Cardiac muscle cell (in vitro differentiated cells and primary cell): ENCODE measurements around the gene PPP2R3B. TPM values are rescaled to one million over a fixed set of nuclear protein-coding genes. Genes with fewer than 3 reads are reported as not detected.

Experiments
- DNase-seq, 2 donors: peaks; one replicate each; pipeline versions ENCODE4 v3.0.0 to v3.0.0-alpha.2; 2010 to 2017; ENCODE audit warnings: low read depth in 1 of 2, low spot score in 1 of 2
- H3K27ac ChIP-seq: fragments of 200-600 bp; sonication (generic); 2 replicates; pipeline ENCODE4 v1.5.1; 2016
- H3K27me3 ChIP-seq: fragments of 200-600 bp; sonication (generic); 2 replicates; pipeline ENCODE4 v1.6.0; 2016; ENCODE audit warnings: control low read depth
- H3K36me3 ChIP-seq: fragments of 200-600 bp; sonication (generic); 2 replicates; pipeline ENCODE4 v1.5.1; 2016; ENCODE audit warnings: control low read depth
- H3K4me1 ChIP-seq: fragments of 200-600 bp; sonication (generic); 2 replicates; pipeline ENCODE4 v1.8.1; 2017; ENCODE audit warnings: low read depth, mild to moderate bottlenecking, mixed run types
- H3K4me3 ChIP-seq: fragments of 200-600 bp; sonication (generic); 2 replicates; pipeline ENCODE4 v1.5.1; 2016; ENCODE audit warnings: mild to moderate bottlenecking
- H3K9me3 ChIP-seq: fragments of 200-600 bp; sonication (generic); 2 replicates; pipeline ENCODE4 v1.5.1; 2017; ENCODE audit warnings: low read depth, mild to moderate bottlenecking, control low read depth
- polyA plus RNA-seq: library from polyadenylated mRNA; unstranded; fragments of >200 nt; fragmentation: Nextera tagmentation; extraction: Ambion mirVana; gene quantifications from 2 replicates; pipeline ENCODE4 v1.2.1, GENCODE V29; 2016
- total RNA-seq: library from RNA; depleted of rRNA; stranded (reverse); fragments of >200 nt; gene quantifications from 2 replicates; pipeline ENCODE4 v1.2.3, GENCODE V29; 2016
- TF ChIP-seq, protein P1 (sequence below): IDR thresholded peaks from 2 replicates; pipeline ENCODE4 v1.5.1; 2012; ENCODE audit warnings: low read depth, mild to moderate bottlenecking, low read length

PPP2R3B gene
- total and polyA plus RNA-seq, 2 experiments from 2014 or later = 142 to 155 TPM

DNA sequence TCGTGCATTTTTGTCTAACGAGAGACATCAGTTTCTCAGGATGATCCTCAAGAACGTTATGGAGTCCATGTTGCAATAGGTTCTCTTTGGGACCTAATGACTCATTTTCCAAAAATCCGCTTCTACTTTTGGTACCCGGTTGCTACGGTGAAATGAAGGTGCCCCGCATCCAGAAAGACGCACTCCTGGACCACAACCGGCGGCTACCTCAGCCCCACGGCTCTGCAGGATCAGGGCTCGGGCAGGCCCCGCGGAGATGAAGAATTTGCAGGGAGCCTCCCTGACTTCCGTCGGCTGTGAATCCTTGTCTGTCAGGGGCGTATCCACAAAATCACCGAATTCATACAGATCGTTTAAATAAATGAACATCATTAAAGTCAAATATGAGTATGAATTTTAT lies 83.7 kb downstream of the PPP2R3B start:
- Histone ChIP-seq H3K27me3 (no peaks in the 10 kb centered on the region), H3K4me3 (no peak overlapping the region), H3K27ac (no peak overlapping the region), H3K4me1 (no peaks in the 10 kb centered on the region), H3K36me3 (peaks cover 33% of the 10 kb centered on the region), H3K9me3 (no peaks in the 10 kb centered on the region)
- no peak for DNase-seq
- TF ChIP-seq, protein P1, sequence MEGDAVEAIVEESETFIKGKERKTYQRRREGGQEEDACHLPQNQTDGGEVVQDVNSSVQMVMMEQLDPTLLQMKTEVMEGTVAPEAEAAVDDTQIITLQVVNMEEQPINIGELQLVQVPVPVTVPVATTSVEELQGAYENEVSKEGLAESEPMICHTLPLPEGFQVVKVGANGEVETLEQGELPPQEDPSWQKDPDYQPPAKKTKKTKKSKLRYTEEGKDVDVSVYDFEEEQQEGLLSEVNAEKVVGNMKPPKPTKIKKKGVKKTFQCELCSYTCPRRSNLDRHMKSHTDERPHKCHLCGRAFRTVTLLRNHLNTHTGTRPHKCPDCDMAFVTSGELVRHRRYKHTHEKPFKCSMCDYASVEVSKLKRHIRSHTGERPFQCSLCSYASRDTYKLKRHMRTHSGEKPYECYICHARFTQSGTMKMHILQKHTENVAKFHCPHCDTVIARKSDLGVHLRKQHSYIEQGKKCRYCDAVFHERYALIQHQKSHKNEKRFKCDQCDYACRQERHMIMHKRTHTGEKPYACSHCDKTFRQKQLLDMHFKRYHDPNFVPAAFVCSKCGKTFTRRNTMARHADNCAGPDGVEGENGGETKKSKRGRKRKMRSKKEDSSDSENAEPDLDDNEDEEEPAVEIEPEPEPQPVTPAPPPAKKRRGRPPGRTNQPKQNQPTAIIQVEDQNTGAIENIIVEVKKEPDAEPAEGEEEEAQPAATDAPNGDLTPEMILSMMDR = no peak

DNA sequence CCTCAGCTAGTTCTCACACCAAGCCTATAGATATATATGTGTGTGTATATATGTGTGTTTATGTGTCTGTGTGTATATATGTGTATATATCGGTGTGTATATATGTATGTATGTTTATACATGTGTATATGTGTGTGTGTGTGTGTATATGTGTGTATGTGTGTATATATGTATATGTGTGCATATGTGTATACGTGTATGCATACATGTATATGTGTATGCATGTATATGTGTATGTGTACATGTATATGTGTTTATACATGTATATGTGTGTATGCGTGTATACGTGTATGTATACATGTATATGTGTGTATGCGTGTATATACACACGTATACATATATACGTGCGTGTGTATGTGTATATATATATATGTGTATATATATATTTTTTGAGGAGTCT lies 86.4 kb downstream of the PPP2R3B start:
- no peak for DNase-seq
- no peaks in the 10 kb centered on the region for H3K9me3 ChIP-seq
- no peaks in the 10 kb centered on the region for H3K27me3 ChIP-seq
- H3K36me3 ChIP-seq = peaks cover 14% of the 10 kb centered on the region
- no peak overlapping the region for H3K4me3 ChIP-seq
- TF ChIP-seq, protein P1 = no peak
- H3K4me1 ChIP-seq = no peaks in the 10 kb centered on the region
- H3K27ac ChIP-seq = no peak overlapping the region

DNA sequence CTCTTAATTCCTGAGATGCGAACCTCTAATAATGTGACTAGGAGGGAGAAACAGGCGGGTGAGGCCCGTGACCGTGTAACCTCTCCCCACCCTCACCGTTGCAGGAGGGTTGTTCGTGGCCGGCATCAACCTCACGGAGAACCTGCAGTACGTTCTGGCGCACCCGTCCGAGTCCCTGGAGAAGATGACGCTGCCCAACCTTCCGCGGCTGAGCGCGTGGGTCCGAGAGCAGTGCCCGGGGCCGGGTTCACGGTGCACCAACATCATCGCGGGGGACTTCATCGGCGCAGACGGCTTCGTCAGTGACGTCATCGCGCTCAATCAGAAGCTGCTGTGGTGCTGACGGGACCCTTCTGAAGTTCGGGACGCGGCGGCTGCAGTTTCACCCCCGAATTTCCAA lies 87.7 kb downstream of the PPP2R3B start:
- TF ChIP-seq, protein P1 = no peak
- H3K27ac ChIP-seq = no peak overlapping the region
- H3K36me3 ChIP-seq = peaks cover 14% of the 10 kb centered on the region
- no peaks in the 10 kb centered on the region for H3K9me3 ChIP-seq
- DNase-seq = no peak
- H3K4me1 ChIP-seq = no peaks in the 10 kb centered on the region
- no peaks in the 10 kb centered on the region for H3K27me3 ChIP-seq
- no peak overlapping the region for H3K4me3 ChIP-seq

DNA sequence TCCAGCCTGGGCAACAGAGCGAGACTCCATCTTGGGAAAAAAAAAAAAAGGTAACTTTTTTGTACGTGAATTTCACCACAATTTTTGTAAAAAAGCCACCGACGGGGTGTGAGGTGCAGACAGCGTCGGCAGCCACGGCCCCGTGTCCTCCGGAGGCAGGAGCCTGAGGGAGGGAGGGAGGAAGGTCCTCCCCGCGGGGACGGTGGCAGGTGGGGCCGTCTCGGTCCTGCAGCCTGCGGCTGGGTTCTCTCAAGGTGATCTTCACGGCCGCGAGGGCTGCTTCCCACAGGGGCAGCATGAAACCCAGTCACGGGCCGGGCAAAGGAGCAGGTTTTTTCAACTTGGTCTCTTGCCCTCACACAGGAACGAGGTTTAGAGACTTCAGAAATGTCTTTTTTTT lies 91.6 kb downstream of the PPP2R3B start:
- no peaks in the 10 kb centered on the region for H3K27me3 ChIP-seq
- peaks cover 19% of the 10 kb centered on the region for H3K36me3 ChIP-seq
- TF ChIP-seq, protein P1 = no peak
- H3K4me3 ChIP-seq = no peak overlapping the region
- no peak for DNase-seq
- H3K9me3 ChIP-seq = no peaks in the 10 kb centered on the region
- H3K4me1 ChIP-seq = no peaks in the 10 kb centered on the region
- H3K27ac ChIP-seq = no peak overlapping the region

DNA sequence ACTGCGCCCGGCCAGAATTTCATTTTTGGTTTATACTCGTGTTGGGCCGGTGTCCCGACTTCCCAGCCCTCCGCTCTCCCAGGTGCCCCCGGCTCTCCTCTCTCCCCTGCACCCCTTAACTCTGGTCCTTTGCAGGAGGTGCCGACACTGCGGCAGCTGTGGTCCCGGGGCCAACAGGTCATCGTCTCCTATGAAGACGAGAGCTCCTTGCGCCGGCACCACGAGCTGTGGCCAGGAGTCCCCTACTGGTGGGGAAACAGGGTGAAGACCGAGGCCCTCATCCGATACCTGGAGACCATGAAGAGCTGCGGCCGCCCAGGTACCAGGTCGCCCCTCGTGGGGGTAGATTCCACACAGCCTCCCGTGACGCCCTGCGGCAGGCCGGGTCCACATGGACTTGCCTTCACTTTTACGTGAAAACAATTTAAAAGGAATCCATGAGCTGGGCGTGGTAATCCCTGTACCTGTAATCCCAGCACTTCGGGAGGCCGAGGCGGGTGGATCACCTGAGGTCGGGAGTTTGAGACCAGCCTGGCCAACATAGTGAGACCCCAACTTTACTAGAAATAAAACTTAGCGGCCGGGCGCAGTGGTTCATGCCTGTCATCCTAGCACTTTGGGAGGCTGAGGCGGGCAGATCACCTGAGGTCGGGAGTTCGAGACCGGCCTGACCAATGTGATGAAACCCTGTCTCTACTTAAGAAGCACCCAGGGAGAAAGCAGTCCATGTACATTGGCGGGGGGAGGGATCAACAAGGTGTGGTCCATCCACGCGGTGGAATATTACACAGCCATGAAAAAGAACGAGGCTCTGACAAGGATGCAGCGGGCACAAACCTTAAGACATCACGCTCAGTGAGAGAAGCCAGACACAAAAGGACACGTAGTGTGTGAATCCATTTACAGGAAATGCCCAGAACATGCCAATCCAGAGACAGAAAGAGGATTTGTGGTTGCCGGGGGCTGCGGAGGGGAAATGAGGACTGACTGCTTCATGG lies 93.5 kb downstream of the PPP2R3B start:
- no peak overlapping the region for H3K4me3 ChIP-seq
- H3K9me3 ChIP-seq = no peaks in the 10 kb centered on the region
- H3K36me3 ChIP-seq = peaks cover 18% of the 10 kb centered on the region
- H3K4me1 ChIP-seq = no peaks in the 10 kb centered on the region
- no peak for DNase-seq
- no peaks in the 10 kb centered on the region for H3K27me3 ChIP-seq
- TF ChIP-seq, protein P1 = no peak
- H3K27ac ChIP-seq = no peak overlapping the region
